K562 (cell line): Measurements from ENCODE around the gene ANP32B. TPM values are rescaled to one million over a fixed set of nuclear protein-coding genes. Genes with fewer than 3 reads are reported as not detected.
A peak's percentile ranks its signal among the peaks of the same experiment; 100 is the strongest.

Source experiments
- ESRRA ChIP-seq: fragments of 450-650 bp; IDR thresholded peaks from 2 replicates; pipeline ENCODE4 v1.6.1; 2014; ENCODE audit warnings: low read depth, mild to moderate bottlenecking, moderate library complexity, borderline replicate concordance
- ETV5 ChIP-seq: sonication (generic); formaldehyde crosslinking; IDR thresholded peaks from 2 replicates; pipeline ENCODE4 v1.4.0; 2020; ENCODE audit warnings: low read depth, mild to moderate bottlenecking, missing genetic modification reagents
- HNRNPK ChIP-seq: fragments of 200-400 bp; formaldehyde crosslinking; IDR thresholded peaks from one replicate; pipeline ENCODE4 v1.6.1; 2018; ENCODE audit warnings: mild to moderate bottlenecking, low read depth, low read length; ENCODE audit not compliant: poor library complexity, severe bottlenecking
- IRF2 ChIP-seq: sonication (generic); formaldehyde crosslinking; IDR thresholded peaks from 2 replicates; pipeline ENCODE4 v1.8.1; 2022; ENCODE audit warnings: mild to moderate bottlenecking, missing genetic modification reagents
- KDM5B ChIP-seq: fragments of 200-600 bp; sonication (generic); IDR thresholded peaks from 2 replicates; pipeline ENCODE4 v1.6.1; 2012; ENCODE audit warnings: low read depth, mild to moderate bottlenecking, moderate library complexity, low read length, control low read depth, inconsistent platforms; ENCODE audit not compliant: insufficient replicate concordance
- MIER1 ChIP-seq: fragments of 450-650 bp; IDR thresholded peaks from 2 replicates; pipeline ENCODE4 v1.6.1; 2016; ENCODE audit warnings: antibody characterized with exemption, mild to moderate bottlenecking, low read depth
- NBN ChIP-seq: fragments of 450-650 bp; IDR thresholded peaks from 2 replicates; pipeline ENCODE4 v1.6.1; 2016; ENCODE audit warnings: low read depth, mild to moderate bottlenecking
- NR1H2 ChIP-seq: sonication (generic); formaldehyde crosslinking; IDR thresholded peaks from 2 replicates; pipeline ENCODE4 v1.4.0; 2020; ENCODE audit warnings: mild to moderate bottlenecking, missing genetic modification reagents
- POLR2A ChIP-seq: fragments of 450-650 bp; conservative IDR thresholded peaks from 2 replicates; pipeline ENCODE4 v1.6.1; 2016
- PTTG1 ChIP-seq: fragments of 450-650 bp; IDR thresholded peaks from 2 replicates; pipeline ENCODE4 v1.6.1; 2016; ENCODE audit warnings: low read depth, mild to moderate bottlenecking, missing genetic modification characterization, missing compliant biosample characterization
- RAD51 ChIP-seq: fragments of 450-650 bp; IDR thresholded peaks from 2 replicates; pipeline ENCODE4 v1.7.1; 2016; ENCODE audit warnings: low read depth, mild to moderate bottlenecking, borderline replicate concordance
- RBFOX2 ChIP-seq: fragments of 200-400 bp; formaldehyde crosslinking; IDR thresholded peaks from 2 replicates; pipeline ENCODE4 v1.6.1; 2017; ENCODE audit warnings: low read depth, mild to moderate bottlenecking, low read length, moderate library complexity
- RBM39 ChIP-seq: fragments of 200-400 bp; formaldehyde crosslinking; optimal IDR thresholded peaks from 2 replicates; pipeline ENCODE3; 2018; ENCODE audit warnings: low read depth, low read length
- RFX1 ChIP-seq: fragments of 450-650 bp; IDR thresholded peaks from 2 replicates; pipeline ENCODE4 v1.6.1; 2016; ENCODE audit warnings: mild to moderate bottlenecking, moderate library complexity
- RFX5 ChIP-seq: IDR thresholded peaks from 2 replicates; pipeline ENCODE4 v1.6.1; 2011; ENCODE audit warnings: low read depth, mild to moderate bottlenecking, improper control_type of control experiment, low read length
- RFX7 ChIP-seq: fragments of 250-450 bp; sonication (Bioruptor Pico); IDR thresholded peaks from 2 replicates; pipeline ENCODE4 v1.5.1; 2021; ENCODE audit warnings: mild to moderate bottlenecking
- RHOXF2B ChIP-seq: fragments of 250-450 bp; sonication (Bioruptor Pico); conservative IDR thresholded peaks from 2 replicates; pipeline ENCODE4 v1.5.1; 2021
- SNRNP70 ChIP-seq: fragments of 200-400 bp; formaldehyde crosslinking; optimal IDR thresholded peaks from 2 replicates; pipeline ENCODE3; 2017; ENCODE audit warnings: low read depth, low read length
- TCF7L2 ChIP-seq: fragments of 150-350 bp; IDR thresholded peaks from 2 replicates; pipeline ENCODE4 v1.6.1; 2016; ENCODE audit warnings: low read depth, mild to moderate bottlenecking, low read length, moderate library complexity
- THAP7 ChIP-seq: fragments of 250-450 bp; sonication (Bioruptor Pico); IDR thresholded peaks from 2 replicates; pipeline ENCODE4 v1.5.0; 2021
- TSC22D4 ChIP-seq: fragments of 450-650 bp; IDR thresholded peaks from 2 replicates; pipeline ENCODE4 v1.6.1; 2016; ENCODE audit warnings: missing genetic modification characterization, missing biosample characterization, control low read depth
- ZBTB43 ChIP-seq: sonication (generic); formaldehyde crosslinking; IDR thresholded peaks from 2 replicates; pipeline ENCODE4 v1.8.0; 2023; ENCODE audit warnings: mild to moderate bottlenecking, missing genetic modification reagents
- ZNF140 ChIP-seq: fragments of 250-450 bp; sonication (Bioruptor Pico); IDR thresholded peaks from 2 replicates; pipeline ENCODE4 v1.8.0; 2021; ENCODE audit warnings: moderate library complexity, mild to moderate bottlenecking, inconsistent platforms
- ZNF175 ChIP-seq: fragments of 200-800 bp; sonication (Bioruptor generic); IDR thresholded peaks from 2 replicates; pipeline ENCODE4 v1.6.1; 2016; ENCODE audit warnings: low read depth, mild to moderate bottlenecking, missing genetic modification characterization, missing compliant biosample characterization
- ZNF224 ChIP-seq: sonication (generic); formaldehyde crosslinking; IDR thresholded peaks from 2 replicates; pipeline ENCODE4 v1.8.0; 2022; ENCODE audit warnings: mild to moderate bottlenecking, missing genetic modification reagents
- ZNF232 ChIP-seq: sonication (generic); formaldehyde crosslinking; IDR thresholded peaks from 2 replicates; pipeline ENCODE4 v1.8.0; 2022; ENCODE audit warnings: mild to moderate bottlenecking, missing genetic modification reagents
- ZNF507 ChIP-seq: conservative IDR thresholded peaks from 2 replicates; pipeline ENCODE4 v1.6.1; 2017; ENCODE audit warnings: missing genetic modification characterization, missing compliant biosample characterization
- ZNF639 ChIP-seq, 2 experiments: fragments of 200-800 bp in 1 of 2; sonication (Bioruptor generic) in 1 of 2; sonication (generic) in 1 of 2; formaldehyde crosslinking in 1 of 2; IDR thresholded peaks in 1 of 2; conservative IDR thresholded peaks in 1 of 2; 2 replicates each; pipeline versions ENCODE4 v1.5.0 to v1.6.1; 2016 to 2020; ENCODE audit warnings: missing compliant biosample characterization in 1 of 2, missing genetic modification characterization in 1 of 2, missing genetic modification reagents in 1 of 2
- polyA plus RNA-seq, 8 experiments: library from polyadenylated mRNA; depleted of rRNA in 4 of 8; stranded (reverse) in 5 of 8; unstranded in 3 of 8; fragments of >200 nt; fragmentation: Nextera tagmentation in 2 of 8; fragmentation: Illumina TruSeq in 1 of 8; extraction: Ambion mirVana in 2 of 8; extraction: Trizol in 1 of 8; gene quantifications; 2 replicates each; pipeline versions ENCODE4 v1.2.1 to v1.2.3, GENCODE V29; 2011 to 2014; ENCODE audit warnings: inconsistent platforms in 1 of 8, missing spikeins in 1 of 8
- total RNA-seq, 7 experiments: library from RNA; depleted of rRNA in 6 of 7; stranded (reverse); fragments of >200 nt in 6 of 7; fragmentation: Illumina TruSeq in 2 of 7; extraction: Trizol in 2 of 7; gene quantifications; 2 replicates each; pipeline versions ENCODE4 v1.2.1 to v1.2.3, GENCODE V29; 2011 to 2021; ENCODE audit warnings: low replicate concordance in 1 of 7

The ANP32B gene
- total and polyA plus RNA-seq, 9 of the 15 experiments (the other 6 are each of a cell fraction or from before 2014, with no cell fraction given) = 68.9 to 815 (median 141) TPM

GRCh38 chr9:97985058-97985861 lies 2.1 kb downstream of the ANP32B start (continued):
- TF ChIP-seq ZNF224 (CRISPR knock-in tag) (no peak), HNRNPK (no peak), ETV5 (CRISPR knock-in tag) (no peak), THAP7 (CRISPR knock-in tag) (no peak), ZBTB43 (CRISPR knock-in tag) (no peak), ESRRA (no peak), NBN (no peak), RFX7 (CRISPR knock-in tag) (no peak), RFX5 (no peak), ZNF507 (no peak), IRF2 (CRISPR knock-in tag) (no peak), RFX1 (no peak), NR1H2 (CRISPR knock-in tag) (no peak), RHOXF2B (CRISPR knock-in tag) (no peak), MIER1 (no peak), RBM39 (no peak), TCF7L2 (no peak), ZNF140 (no peak), SNRNP70 (no peak), RBFOX2 (peak; percentile 77), KDM5B (no peak), ZNF232 (no peak), TSC22D4 (no peak), ZNF639 (CRISPR knock-in tag; conservative IDR thresholded peaks at IDR 0.05 in 1 of 2, IDR thresholded peaks at IDR 0.05 in 1 of 2) (peak in 1 of 2 experiments; percentile 53; a peak in 2 of 4 replicates), ZNF175 (no peak; the same call in 1 of the 2 replicates), PTTG1 (no peak), POLR2A (0 out of 2 replicates have a peak, but pooled peaks have one; percentile 50), RAD51 (no peak)
